ENCODE measurements around the gene GFY.

GFY gene

GRCh38 chr19:49420227-49420626 lies 5.0 kb upstream of the GFY start:
- Mint-ChIP-seq H3K27me3 (peaks cover 46% of the 10 kb centered on the region), H3K27ac (no peak overlapping the region), H3K4me1 (peaks cover 30% of the 10 kb centered on the region), H3K4me3 (no peak overlapping the region), H3K9me3 (no peaks in the 10 kb centered on the region), H3K36me3 (no peaks in the 10 kb centered on the region)

DNA sequence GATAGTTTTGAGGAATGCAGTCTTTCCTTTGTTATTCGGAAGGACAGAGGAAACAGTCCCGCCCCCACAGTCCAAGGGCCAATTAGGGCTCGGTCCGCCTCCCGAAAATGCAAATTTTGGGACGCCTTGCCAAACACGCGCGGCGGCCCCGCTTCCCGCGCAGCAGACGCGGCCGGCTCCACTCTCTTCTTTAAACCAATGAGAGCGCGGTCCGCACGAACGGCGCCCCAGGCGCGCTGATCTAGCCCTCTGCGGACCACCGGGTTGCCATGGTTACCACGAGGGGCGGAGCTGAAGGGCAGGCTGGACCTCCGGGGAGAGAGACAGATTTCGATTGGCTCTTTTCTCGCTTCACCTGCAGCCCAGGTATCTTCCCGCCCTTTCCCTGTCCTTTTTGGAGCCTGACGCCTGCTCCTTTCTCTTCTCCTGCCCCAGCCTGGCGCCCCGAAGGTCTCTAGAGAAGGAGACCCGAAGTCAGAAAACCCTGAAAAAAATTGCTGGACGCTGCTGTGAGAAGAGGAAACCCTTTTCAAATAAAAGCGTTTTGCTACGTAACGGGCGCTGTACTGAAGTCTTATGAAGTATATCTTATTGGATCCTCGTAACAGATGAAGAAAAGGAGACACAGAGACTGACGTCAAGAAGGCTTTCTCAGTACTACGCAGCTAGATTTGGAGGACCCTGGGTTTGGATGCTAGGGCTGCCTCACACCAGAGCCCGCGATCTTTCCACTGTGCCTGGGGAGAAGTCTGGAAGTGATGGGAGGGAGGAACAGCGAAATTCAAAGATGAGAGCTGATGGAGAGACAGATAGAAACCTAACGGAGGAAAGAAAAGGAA lies 3.9 kb upstream of the GFY start:
- Mint-ChIP-seq H3K4me3 (peak overlapping the region; percentile 45), H3K36me3 (no peaks in the 10 kb centered on the region), H3K9me3 (no peaks in the 10 kb centered on the region), H3K4me1 (peaks cover 40% of the 10 kb centered on the region), H3K27ac (no peak overlapping the region), H3K27me3 (peaks cover 56% of the 10 kb centered on the region)

DNA sequence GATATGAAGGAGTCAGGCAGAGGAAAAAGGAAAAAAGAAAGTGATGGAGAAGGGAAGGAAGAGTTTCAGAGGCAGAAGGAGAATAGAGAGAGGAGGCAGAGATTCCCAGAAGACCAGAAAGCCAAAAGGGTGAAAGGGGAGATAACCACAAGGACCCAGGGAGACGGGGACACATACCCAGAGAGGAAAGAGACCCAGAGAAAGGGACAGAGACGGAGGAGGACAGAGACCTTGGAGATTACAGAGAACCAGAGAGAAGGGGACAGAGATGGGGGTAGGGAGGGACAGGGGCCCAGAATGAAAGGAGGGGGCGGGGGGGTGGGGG lies 3.3 kb upstream of the GFY start:
- H3K9me3 Mint-ChIP-seq, result no peaks in the 10 kb centered on the region
- no peak overlapping the region for H3K27ac Mint-ChIP-seq
- no peaks in the 10 kb centered on the region for H3K36me3 Mint-ChIP-seq
- peak overlapping the region; percentile 45 for H3K4me3 Mint-ChIP-seq
- peaks cover 62% of the 10 kb centered on the region for H3K27me3 Mint-ChIP-seq
- H3K4me1 Mint-ChIP-seq, result peaks cover 46% of the 10 kb centered on the region

- peaks cover 66% of the 10 kb centered on the region for H3K27me3 Mint-ChIP-seq
- peak overlapping the region; percentile 60 for H3K27ac Mint-ChIP-seq
- no peaks in the 10 kb centered on the region for H3K36me3 Mint-ChIP-seq
- H3K4me3 Mint-ChIP-seq, result peak overlapping the region; percentile 68
- peaks cover 51% of the 10 kb centered on the region for H3K4me1 Mint-ChIP-seq
- H3K9me3 Mint-ChIP-seq, result no peaks in the 10 kb centered on the region
Measured at GRCh38 chr19:49422407-49423070, 2.6 kb upstream of the GFY start.

DNA sequence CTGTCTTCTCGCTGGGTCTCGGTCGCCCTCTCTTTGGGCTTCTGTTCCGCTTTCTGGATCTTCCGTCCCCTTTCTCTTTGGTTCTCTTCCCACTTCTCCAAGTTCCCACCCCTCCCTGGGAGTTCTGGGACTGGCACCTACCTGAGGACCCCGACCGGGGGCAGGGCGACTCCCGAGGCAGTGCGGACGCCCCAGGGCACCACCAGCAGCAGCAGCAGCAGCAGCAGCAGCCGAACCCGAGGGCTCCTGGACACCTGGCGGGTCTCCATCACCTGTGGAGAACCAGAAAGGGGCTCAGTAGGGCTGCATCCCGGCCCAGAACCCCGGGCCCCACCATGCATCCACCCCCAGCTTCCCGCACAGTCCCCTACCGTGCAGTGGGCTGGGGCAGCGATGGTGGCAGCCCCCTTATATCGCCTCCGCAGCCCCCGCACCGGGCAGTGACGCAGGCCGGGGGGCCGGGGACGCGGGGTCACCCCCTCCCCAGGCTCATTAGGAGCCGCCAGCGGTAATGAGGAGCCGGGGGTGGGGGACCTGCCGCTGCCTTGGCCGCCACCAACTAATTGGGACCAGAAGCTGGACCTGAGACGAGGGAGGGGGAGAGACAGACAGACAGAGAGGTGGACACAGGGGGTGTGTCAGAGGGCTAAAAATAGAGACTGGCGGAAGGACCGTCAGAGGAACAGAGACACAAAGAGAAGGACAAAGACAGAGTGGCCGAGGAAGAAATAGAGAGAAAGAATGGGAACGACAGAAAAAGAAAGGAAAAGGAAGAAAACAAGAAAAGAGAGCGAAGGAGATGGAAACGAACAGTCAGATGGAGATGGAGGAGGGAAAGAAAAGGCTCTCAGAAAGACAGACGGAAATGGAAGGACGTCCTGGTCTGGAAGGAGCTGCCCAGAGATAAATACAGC lies 1.9 kb upstream of the GFY start, which contains the start of gene PTH2:
Gene PTH2 (minus strand): TSS at position 371 of the 914 bp plus-strand sequence. CDS start 102 bp downstream, at position 269.
- no peaks in the 10 kb centered on the region for H3K9me3 Mint-ChIP-seq
- peaks cover 59% of the 10 kb centered on the region for H3K4me1 Mint-ChIP-seq
- H3K27ac Mint-ChIP-seq, result peak within 1 kb of the TSS; percentile 68
- no peaks in the 10 kb centered on the region for H3K36me3 Mint-ChIP-seq
- H3K4me3 Mint-ChIP-seq, result peak within 1 kb of the TSS; percentile 68
- H3K27me3 Mint-ChIP-seq, result peaks cover 69% of the 10 kb centered on the region

DNA sequence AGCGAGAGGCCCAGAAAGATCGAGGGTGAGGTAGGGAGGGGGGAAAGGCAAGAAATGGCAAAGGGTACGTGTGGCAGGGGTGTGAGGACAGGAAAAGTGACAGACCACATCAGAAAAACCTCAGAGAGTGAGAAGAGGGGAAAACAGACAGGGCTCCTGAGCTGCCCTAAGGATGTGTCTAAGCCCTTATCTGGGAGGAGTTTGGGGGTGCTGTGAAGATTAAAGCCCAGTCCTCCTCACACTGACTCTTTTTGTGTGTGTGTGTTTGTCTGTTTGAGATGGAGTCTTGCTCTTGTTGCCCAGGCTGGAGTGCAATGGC lies 1.2 kb upstream of the GFY start:
- peaks cover 69% of the 10 kb centered on the region for H3K27me3 Mint-ChIP-seq
- H3K36me3 Mint-ChIP-seq, result no peaks in the 10 kb centered on the region
- peak overlapping the region; percentile 50 for H3K4me3 Mint-ChIP-seq
- peaks cover 64% of the 10 kb centered on the region for H3K4me1 Mint-ChIP-seq
- no peak overlapping the region for H3K27ac Mint-ChIP-seq
- no peaks in the 10 kb centered on the region for H3K9me3 Mint-ChIP-seq

DNA sequence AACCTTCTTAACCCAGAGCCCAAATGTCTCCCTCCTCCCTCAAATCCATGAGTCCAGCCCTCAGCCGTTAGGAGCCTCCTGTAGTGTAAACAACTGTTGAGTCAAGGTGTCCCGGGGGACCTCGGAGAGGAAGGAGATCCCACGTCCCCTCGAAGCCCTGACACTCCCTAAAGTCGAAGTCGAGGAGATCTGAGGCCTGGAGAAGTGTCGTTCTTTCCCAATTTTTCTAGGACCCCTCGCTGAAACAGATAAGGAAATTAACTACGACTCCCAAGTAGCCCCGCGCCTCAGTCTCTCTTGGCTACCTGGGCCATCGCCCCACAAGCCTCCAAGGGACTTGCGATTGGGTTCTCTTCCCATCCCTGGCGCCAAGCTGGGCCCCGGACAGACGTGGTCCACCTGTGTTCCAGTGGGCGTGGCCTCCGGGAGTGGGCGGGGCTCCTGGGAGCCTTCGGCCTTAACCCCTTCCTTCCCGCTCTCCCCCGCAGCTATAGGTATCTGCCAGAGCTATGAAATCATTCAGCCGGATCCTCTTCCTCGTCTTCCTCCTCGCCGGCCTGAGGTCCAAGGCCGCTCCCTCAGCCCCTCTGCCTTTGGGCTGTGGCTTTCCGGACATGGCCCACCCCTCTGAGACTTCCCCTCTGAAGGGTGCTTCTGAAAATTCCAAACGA lies 869 bp downstream of the GFY start:
- Mint-ChIP-seq H3K27ac (no peak overlapping the region), H3K4me1 (peaks cover 62% of the 10 kb centered on the region), H3K27me3 (peaks cover 69% of the 10 kb centered on the region), H3K36me3 (peaks cover 2% of the 10 kb centered on the region), H3K4me3 (no peak overlapping the region), H3K9me3 (no peaks in the 10 kb centered on the region)

DNA sequence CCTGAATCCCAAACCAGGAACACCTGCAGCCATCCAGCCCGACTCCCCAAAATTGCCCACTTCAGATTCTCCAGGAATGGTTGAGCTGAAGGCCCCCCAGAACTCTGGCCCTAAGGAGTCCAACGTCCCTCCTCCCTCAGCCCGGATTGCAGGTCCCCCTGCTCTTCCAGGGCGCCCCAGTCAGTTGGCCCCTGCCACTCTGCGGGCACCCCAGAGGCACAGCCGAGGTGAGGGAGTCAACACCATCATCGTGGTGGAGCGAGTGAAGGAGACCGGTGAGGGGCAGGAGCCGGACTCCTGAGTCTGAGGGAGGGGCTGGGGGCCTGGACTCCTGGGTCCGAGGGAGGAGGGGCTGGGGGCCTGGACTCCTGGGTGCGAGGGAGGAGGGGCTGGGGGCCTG lies 2.2 kb downstream of the GFY start:
- Mint-ChIP-seq H3K4me1 (peaks cover 55% of the 10 kb centered on the region), H3K36me3 (peaks cover 2% of the 10 kb centered on the region), H3K27ac (no peak overlapping the region), H3K9me3 (no peaks in the 10 kb centered on the region), H3K4me3 (no peak overlapping the region), H3K27me3 (peaks cover 65% of the 10 kb centered on the region)

DNA sequence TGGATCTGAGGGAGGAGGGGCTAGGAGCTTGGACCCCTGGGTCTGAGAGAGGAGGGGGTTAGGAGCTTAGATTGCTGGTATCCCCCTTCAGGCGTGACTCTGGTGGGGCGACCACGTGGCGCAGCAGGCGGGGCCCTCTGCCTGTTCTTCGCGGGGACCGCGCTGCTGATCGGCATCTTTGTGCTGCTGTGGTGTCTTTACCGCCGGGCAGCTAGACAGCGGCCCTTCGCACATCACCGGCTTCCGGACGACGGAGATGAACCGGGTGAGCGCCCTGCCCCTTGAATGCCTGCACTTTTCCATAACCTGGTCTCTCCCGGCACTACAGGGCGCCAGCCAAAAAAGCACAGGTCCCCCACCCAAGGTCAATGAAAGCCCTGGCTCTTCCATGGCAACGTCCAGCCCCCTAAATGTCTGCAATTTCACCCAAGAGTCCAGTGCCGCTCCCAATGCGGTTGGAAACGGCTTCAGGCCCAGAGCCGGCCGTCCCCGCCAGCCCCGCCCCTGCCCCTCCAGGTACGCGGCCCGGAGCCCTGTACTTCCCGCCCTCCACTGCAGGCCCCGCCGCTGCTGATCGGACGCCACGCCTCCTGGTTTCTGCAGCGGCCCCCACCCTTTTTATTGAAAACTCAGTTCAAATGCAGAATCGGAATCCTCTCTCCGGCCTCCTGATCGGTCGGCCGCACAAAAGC lies 2.8 kb downstream of the GFY start:
- H3K9me3 Mint-ChIP-seq, result no peaks in the 10 kb centered on the region
- H3K27me3 Mint-ChIP-seq, result peaks cover 65% of the 10 kb centered on the region
- H3K27ac Mint-ChIP-seq, result no peak overlapping the region
- peak overlapping the region; percentile 65 for H3K4me3 Mint-ChIP-seq
- peaks cover 54% of the 10 kb centered on the region for H3K4me1 Mint-ChIP-seq
- peaks cover 2% of the 10 kb centered on the region for H3K36me3 Mint-ChIP-seq

DNA sequence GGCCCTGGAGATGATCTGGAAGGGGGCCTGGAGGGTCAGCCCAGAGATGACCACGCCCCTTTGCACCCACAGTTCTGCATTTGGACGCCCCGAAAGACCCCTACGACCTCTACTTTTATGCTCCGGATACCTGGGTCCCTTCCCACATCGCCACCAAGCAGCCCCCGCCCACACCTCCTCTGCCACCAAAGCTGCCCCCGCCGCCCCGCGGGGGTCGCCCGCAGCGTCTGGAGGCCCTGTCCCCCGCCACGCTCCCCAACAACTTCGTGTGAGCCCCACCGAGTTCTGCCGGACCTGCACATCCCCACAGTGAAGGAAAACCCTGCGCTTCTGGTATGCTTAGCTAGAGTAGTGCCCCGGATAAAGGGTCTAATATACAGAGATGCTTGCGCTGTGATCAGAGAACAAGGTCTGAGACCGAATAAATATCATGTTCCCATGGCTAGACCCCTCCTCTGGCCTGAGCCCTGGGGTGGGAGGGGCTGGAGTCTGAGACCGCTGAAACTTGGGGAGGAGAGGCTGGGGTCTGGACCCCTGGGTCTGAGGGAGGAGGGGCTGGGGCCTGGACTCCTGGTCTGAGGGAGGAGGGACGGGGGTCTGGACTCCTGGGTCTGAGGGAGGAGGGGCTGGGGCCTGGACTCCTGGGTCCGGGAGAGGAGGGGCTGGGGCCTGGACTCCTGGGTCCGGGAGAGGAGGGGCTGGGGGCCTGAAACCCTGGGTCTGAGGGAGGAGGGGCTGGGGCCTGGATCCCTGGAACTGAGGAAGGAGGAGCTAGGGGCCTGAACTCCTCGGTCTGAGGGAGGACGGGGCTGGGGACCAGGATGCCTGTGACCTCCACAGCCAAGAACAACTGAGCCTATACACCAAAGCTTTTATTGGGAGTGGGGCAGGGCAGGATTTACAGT lies 3.6 kb downstream of the GFY start:
- H3K4me3 Mint-ChIP-seq, result peak overlapping the region; percentile 65
- H3K9me3 Mint-ChIP-seq, result no peaks in the 10 kb centered on the region
- H3K36me3 Mint-ChIP-seq, result peaks cover 2% of the 10 kb centered on the region
- no peak overlapping the region for H3K27ac Mint-ChIP-seq
- peaks cover 54% of the 10 kb centered on the region for H3K4me1 Mint-ChIP-seq
- peaks cover 66% of the 10 kb centered on the region for H3K27me3 Mint-ChIP-seq

- no peak overlapping the region for H3K4me3 Mint-ChIP-seq
- no peak overlapping the region for H3K27ac Mint-ChIP-seq
- peaks cover 2% of the 10 kb centered on the region for H3K36me3 Mint-ChIP-seq
- peaks cover 66% of the 10 kb centered on the region for H3K27me3 Mint-ChIP-seq
- H3K9me3 Mint-ChIP-seq, result no peaks in the 10 kb centered on the region
- H3K4me1 Mint-ChIP-seq, result peaks cover 49% of the 10 kb centered on the region
Measured at GRCh38 chr19:49430172-49430677, 5.0 kb downstream of the GFY start.

DNA sequence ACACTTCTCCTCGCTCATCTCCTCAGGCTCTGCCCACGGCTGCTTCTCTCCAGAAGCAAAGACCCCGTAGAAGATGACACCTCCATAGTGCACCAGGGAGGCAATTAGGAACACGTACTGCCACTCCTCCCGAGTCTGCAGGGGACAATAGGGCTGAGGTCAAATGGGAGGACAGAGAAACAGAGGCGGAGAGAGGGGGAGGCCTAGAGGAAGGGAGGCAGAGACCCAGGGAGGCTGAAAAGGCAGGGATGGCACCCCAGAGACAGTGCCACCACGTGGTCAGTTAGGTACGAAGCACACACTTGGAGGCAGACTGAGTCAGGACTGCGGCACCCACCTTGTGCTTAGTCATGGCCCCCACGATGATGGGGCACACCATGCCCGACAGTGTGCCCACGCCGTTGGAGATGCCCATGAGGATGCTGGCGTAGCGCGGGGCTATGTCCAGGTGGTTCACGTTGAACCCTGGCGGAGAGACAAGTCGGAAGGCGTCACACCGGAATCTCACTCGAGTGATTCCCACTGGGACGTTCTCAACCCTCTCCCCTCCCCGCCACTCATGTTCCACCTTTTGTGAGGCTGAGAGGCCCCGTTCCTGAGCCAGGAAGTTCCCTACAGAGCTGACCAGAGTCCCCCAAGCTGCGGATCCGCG lies 5.6 kb downstream of the GFY start:
- Mint-ChIP-seq H3K4me1 (peaks cover 43% of the 10 kb centered on the region), H3K27ac (no peak overlapping the region), H3K27me3 (peaks cover 66% of the 10 kb centered on the region), H3K9me3 (no peaks in the 10 kb centered on the region), H3K4me3 (no peak overlapping the region), H3K36me3 (peaks cover 2% of the 10 kb centered on the region)

DNA sequence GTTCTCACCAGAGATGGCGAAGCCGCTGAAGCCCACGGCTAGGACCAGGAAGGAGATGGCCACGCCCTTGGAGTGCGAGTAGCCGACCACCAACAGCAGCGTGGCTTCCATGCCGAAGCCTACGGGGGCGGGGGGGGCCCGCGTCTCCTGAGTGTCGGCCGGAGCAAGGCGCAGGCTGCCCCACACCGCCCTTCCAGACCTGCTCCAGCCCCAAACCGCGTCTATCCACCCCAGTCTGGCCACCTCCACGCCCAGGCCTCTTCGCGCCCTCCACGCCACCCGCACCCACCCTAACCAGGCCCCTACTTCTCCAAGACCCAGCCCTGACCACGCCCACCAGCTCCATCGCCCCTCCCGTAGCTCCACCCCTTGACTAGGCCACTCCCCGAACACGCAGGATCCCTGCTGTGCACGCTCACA lies 6.2 kb downstream of the GFY start:
- peaks cover 2% of the 10 kb centered on the region for H3K36me3 Mint-ChIP-seq
- peaks cover 43% of the 10 kb centered on the region for H3K4me1 Mint-ChIP-seq
- H3K9me3 Mint-ChIP-seq, result no peaks in the 10 kb centered on the region
- no peak overlapping the region for H3K27ac Mint-ChIP-seq
- peaks cover 66% of the 10 kb centered on the region for H3K27me3 Mint-ChIP-seq
- no peak overlapping the region for H3K4me3 Mint-ChIP-seq
